ENCODE measurements around the gene CCNG2.
"Not testable (repeated sequence)": the region's sequence is repeated elsewhere in the genome, so short reads cannot be mapped to it uniquely, and the experiment has no call there.

Gene CCNG2, protein sequence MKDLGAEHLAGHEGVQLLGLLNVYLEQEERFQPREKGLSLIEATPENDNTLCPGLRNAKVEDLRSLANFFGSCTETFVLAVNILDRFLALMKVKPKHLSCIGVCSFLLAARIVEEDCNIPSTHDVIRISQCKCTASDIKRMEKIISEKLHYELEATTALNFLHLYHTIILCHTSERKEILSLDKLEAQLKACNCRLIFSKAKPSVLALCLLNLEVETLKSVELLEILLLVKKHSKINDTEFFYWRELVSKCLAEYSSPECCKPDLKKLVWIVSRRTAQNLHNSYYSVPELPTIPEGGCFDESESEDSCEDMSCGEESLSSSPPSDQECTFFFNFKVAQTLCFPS

DNA sequence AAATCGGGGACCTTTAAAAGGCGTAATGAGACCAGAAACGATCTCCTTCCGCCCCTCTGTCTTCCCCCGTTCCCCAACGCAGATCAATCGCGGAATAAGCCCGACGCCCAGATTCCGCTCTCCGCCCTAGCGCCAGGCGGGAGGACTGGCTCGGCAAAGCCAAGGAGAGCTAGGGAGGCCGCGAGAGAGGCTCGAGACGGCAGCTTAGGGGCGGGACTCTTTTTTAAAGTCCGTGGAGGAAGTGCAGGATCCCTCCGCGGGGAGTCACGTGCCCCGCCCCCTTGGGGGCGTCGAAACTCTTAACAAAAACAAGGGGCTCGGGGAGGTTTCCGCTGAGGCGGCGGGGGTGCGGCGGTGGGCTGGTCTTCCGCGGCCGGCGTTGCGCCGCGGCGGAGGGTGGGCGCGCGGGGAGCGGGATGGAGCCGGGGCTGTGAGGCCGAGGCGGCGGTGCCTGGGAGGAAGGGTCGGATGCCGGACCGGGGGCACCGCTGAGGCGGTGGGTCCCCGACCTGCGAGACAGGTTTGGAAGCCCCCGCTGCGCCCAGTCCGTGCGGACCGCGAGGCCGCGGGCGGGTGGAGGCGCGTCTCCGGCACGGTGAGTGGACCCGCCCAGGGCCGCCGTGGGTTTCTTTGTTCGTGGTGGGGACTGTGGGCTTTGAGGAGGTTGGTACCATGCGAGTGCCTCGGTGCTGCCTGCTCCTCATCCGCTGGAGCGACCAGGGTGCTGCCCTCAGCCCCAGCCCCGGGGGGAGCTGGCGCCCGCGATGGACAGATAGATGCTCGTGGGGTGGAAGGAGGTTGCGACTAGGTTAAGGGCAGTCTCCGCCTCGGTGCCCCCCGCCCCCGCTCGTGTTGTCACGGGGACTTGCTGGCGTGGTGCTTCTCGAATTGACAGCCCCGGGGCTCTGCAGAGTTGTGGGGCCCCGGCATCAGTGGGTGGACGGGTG is at the start of gene CCNG2:
Gene CCNG2, plus strand, starts transcription at position 296 of the 947 bp plus-strand sequence. CDS start 1,326 bp downstream, outside the sequence.
- DNase-seq (ENCODE audit: low read depth), result peak; percentile 95

DNA sequence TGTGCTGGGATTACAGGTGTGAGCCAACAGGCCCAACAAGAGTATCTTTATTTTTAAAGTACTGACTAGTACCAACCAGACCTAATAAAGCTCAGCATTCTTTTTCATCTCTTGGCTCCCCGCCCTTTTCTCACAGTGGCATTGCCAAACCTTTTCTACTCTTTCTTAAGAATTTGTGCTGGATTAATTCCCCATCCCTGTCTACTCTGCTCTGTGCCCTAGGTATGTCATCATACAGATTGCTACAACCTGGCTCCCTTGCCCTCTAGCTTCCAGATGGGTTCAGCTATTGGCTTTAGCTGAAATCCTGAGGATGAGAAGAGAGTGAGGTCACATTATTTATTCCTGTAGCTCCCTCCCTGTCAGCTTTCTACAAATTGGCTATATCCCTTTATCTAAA is 46.3 kb upstream of the CCNG2 start:
- no peak for DNase-seq (ENCODE audit: low read depth)

DNA sequence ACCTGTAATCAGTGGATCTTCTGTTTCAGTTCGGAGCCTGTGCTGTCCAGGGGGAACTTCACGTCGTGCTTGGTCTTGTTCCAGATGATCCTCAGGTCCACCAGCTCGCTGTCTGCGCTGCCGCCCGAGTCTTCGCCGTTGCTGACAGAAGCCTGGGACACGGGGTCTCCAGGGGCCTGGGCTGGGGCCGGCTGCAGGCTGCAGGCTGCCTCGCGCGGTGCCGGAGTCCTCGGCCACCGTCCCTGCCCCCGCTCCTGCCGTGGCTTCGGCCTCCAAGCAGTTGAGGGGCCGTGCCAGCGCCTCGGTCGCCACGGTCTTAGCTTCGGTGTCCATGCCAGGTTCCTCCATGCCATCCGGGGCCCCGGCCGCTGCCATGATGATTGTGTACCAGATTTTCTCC is 43.9 kb upstream of the CCNG2 start:
- DNase-seq (ENCODE audit: low read depth), result no peak

DNA sequence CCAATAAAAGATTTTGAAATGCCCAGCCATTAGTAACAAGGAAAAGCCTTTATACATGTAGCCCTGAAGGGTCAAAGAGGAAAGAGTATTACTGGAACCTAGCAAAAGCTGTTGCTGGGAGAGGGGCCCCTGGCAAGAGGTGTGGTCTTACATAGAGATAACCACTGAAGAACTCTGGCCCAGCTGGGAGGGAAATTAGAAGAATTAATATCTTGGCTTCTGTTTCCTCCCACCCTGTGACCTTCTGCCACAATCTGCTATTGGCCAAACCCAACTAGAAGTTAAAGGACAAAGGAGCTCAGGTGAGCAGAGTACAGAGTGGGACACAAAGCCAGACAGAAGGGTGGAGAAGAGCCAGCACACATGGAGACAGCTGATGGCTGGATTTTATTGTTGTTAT is 39.3 kb upstream of the CCNG2 start:
- DNase-seq (ENCODE audit: low read depth), result no peak

DNA sequence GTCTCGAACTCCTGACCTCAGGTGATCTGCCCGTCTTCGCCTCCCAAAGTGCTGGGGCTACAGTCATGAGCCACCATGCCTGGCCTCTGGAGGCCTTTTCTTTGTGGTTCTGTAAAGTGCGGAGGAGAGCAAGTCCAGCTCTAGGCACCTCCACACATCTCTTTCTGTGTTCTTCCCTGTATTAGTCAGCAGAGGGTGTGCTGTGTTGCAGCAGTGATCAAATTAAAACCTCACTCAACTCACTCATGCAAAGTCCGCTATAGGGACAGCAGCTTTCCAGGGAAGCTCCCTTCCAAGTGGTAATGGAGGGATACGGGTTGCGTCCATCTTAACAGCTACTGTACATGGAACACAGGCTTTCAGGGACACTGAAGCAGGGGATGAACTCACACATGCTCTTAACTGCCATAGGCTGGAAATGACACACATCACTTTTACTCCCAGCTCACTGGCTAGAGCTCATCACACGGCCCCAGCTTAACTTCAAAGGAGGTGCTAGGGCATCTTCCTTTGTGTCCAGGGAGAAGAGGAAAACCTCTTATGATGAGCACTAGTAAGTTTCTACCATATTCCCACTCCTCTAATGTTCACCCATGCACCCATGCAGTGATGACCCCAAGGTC is 36.0 kb upstream of the CCNG2 start:
- DNase-seq (ENCODE audit: low read depth), result no peak

DNA sequence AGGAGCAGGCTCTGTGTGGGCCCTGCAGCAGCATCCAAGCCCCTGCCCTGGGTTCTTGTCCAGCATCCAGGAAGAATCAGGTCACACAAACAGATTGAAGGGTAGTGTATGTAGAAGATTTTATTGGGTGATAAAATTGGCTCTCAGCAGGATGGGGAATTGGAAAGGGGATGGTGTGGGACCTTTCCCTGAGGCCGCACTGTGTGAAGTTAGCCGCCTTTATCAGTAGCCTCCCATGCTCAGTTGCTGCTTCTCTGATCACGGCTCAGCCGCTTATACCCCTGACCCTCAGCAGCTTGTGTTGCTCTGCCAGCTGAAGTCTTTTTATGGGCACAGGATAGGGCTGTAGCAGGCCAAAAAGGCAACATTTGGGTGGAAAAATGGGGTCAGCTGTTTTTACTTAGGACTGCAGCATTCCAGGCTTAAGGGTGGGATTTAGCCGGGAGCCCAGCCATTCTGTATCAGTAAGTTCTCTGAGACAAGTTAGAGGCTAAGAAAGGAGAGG is 35.2 kb upstream of the CCNG2 start:
- DNase-seq (ENCODE audit: low read depth), result no peak

DNA sequence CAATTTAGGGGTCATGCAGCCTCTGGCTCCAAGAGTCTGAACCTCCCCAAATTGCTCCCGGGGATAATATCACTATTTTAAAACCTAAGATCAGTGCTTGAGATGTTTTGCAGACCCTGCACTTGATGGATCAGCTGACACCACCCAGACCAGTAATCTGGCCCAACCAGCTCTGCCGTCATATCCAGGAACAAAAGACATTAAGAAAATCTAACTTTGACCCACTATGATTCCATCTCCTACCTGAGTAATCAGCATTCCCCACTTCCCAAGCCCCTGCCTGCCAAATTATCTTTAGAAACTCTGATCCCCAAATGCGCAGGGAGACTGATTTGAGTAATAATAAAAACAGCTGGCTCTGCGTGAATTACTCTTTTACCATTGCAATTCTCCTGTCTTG is 34.4 kb upstream of the CCNG2 start:
- DNase-seq (ENCODE audit: low read depth), result no peak

DNA sequence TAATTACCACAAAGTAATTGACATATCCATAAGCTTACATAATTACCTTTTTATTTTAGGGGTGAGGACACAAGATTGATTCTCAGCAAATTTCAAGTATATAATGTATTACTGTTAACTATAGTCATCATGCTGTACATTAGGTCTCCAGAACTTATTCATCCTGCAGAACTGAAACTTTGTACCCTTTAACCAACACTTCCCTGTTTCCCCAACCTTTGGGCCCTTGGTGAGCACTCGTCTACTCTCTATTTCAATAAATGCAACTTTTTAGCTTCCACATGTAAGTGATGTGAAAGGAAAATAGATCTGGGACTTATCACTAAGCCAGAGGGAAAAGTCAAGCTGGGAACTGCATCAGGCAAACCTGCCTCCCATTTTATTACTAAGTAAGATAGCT is 33.6 kb upstream of the CCNG2 start:
- no peak for DNase-seq (ENCODE audit: low read depth)

DNA sequence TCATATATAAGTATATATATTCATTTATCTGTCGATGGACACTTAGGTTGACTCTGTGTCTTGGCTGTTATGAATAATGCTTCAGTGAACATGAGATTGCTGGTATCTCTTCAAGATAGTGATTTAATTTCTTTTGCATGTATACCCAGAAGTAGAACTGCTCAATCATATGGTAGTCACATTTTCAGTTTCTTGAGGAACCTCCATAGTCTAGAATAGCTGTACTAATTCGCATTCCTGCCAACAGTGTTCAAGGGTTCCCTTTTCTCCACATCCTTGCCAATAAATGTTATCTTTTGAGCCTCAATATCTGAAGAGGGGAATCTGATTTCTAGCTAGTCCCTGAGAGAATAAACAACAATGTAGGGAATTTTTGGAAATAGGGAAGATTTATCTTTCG is 32.4 kb upstream of the CCNG2 start:
- DNase-seq (ENCODE audit: low read depth), result no peak

DNA sequence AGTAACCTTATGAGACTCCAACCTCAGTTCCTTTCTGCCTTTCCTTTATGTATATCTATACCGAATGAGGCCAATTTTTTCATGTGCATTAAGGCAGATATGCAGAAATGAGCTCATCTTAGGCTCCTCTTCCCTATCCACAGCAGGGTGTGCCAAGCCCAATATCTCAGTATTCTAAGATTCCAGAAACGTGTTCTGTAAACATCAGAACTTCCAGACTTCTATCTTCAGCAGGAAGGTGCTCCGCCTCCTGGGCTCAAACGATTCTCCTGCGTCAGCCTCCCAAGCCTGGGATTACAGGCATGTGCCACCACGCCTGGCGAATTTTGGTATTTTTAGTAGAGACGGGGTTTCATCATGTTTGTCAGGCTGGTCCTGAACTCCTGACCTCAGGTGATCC is 31.0 kb upstream of the CCNG2 start:
- DNase-seq (ENCODE audit: low read depth), result no peak

DNA sequence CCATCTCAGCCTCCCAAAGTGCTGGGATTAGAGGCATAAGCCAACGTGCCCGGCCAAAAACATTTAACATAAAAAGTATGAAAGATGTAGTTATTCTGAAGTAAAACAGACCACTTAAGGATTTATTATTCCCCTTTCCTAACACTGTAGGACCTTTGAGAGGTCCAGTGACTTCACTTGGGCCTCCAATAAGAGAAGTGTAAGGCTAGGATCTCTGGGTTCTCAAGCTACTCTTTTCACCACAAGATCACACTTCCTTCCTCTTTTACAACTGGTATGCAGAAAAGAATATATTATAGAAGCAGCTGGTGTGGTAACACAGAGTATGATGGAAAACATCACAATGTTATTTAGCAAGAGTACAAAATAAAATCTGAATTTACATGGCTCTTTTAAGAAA is 30.2 kb upstream of the CCNG2 start:
- DNase-seq (ENCODE audit: low read depth), result no peak

DNA sequence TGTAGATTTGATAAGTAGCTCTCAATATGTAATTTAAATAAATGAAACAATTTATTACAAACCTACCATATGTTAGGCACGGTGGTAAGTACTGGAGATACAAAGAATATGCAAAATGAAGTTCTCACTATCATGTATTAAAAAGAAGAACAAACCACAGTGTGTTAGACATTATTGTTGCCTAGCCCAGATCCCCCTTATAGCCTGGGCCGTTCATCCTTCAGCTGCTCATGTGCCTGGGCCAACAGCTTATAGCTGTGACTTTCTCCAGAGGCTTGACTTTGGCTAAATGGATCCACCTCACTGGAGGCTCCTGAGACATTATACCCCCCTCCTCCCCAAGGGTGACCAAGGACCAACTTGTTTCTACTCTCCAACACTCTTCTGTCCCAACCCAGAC is 29.8 kb upstream of the CCNG2 start:
- no peak for DNase-seq (ENCODE audit: low read depth)

DNA sequence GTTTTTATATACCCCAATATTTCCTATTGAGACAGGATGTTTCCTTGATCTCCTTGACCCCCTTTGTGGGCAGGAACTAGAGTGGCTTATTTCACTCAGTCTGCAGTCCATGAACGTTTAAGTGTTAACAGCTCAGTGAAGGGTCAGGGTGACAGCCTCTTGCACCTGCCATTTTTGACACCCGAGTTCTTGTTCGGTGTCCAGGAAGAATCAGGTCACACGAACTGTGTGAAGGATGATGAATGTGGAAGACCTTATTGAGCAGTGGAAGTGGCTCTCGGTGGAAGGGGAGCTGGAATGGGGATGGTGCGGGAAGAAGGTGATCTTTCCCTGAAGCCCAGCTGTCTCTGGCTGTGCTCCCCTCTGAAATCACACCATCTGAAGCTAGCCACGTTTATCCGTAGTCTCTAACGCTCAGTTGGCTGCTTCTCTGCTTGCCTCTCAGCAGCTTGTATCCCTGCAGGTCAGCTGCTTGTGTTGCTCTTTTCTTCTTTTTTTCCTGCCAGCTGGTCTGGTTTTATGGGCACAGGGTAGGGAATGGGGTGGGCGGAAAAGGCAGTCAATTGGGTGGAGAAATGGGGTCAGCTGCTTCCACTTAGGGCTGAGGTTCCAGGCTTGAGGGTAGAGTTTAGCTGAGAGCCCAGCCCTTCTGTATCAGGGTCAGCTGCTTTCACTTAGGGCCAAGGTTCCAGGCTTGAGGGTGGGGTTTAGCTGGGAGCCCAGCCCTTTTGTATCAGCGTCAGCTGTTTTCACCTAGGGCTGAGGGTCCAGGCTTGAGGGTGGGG is 29.0 kb upstream of the CCNG2 start:
- no peak for DNase-seq (ENCODE audit: low read depth)

DNA sequence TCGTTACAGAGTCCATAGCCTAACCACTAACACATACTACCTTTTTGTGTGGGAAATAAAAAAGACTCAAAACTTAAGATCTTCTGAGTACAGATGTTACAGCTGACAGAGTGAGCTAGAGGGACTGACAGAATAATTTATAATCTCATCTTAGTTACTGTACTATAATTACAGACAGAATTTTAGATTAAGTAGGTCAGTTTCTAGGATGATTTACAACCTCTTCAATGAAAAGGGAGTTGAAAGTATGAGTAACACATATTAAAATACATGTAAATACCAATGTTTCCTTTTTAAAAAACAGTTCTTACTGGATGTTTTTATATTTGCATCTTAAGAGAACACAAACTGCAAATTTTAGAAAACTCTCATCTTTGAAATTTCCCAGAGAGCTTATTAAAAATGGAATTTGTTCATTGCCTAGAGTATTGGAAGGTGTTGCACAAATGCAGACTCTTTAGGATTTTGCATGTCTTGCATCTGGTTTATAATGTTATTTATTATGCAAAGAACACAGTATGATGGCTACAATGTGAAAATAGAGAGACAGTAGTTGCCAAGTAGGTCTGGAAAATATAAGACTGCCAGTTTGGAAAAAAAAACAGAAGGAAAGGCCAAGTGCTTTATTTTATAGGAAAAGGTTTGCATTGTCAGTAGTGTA is 24.2 kb upstream of the CCNG2 start:
- no peak for DNase-seq (ENCODE audit: low read depth)

DNA sequence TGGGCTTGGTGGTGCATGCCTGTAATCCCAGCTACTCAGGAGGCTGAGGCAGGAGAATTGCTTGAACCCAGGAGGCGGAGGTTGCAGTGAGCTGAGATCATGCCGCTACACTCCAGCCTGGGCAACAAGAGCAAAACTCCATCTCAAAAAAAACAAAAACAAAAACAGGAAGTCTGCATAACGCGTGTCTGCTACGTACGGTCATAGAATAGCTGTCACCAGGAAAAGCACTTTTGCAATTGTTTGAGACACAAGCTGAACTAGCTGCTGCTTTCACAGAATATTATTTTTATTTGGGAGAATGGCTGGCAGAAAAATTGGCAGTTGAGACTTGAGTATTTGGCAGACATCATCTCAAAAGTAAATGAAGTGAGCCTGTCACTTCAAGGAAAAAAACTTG is 19.6 kb upstream of the CCNG2 start:
- not testable (repeated sequence) for DNase-seq (ENCODE audit: low read depth)

DNA sequence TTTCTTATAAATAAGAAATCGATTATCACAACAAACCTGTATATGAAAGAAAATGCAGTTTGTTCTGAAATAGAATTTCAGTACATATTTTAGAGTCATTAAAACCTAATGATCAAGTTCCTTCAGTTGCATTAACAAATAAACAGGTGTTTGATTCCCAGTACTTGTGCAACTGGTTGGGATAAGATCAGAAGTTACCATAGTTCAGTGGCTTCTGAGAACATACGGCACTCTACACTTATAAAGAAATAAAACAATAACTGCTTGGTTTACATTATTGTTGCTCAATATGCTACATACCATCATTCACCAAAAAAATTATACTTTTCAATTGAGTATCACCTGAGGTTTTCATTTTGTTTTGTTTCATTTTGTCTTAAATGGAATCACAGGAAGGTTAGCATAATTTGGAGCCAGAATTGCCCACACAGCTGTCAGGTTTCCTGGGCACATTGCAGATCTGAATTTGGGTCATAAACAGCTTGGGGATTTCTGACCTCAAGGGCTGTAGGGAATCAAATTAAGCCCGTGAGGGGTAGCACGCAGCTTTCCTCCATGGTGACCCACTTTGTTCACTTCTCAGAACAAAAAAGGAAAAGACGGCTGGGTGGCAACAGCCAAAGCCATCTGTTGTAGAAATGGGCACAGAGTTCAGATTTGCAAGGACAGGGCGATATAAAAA is 14.9 kb upstream of the CCNG2 start:
- no peak for DNase-seq (ENCODE audit: low read depth)

DNA sequence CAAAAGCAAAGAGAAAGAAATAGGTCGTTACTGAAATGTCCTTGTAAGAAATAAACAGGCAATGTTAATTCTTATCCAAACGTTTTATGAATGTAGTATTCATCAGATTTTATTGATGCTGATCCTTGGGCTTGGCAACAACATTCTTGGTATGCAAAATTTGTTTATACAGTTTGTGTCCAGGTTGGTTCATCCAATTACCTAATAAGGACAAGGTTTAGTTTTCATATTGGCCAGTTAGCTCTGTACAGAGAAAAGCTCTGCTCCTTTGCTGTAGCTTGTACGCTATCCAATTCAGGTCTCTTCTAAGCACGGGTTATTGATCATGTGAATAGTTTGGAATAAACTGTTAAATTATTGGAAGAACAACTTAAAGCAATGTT is 14.4 kb upstream of the CCNG2 start:
- no peak for DNase-seq (ENCODE audit: low read depth)

DNA sequence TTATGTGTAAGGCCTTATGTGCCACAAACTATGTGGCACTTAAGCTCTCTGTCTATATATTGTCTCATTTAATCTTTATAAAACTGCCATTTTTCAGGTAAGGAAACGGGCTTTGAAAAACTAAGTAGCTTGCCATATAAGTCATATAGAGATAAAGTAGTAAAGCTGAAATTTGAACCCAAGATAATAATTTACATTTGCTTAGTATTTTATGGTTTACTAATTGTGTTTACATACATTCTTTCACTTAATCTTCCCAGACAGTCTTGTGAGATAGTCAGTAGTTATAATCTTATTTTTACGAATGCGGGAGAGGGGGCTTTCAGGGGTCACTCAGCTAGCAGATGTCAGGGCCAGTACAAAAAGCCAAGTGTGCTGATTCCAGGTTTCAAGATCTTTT is 13.9 kb upstream of the CCNG2 start:
- DNase-seq (ENCODE audit: low read depth), result no peak

DNA sequence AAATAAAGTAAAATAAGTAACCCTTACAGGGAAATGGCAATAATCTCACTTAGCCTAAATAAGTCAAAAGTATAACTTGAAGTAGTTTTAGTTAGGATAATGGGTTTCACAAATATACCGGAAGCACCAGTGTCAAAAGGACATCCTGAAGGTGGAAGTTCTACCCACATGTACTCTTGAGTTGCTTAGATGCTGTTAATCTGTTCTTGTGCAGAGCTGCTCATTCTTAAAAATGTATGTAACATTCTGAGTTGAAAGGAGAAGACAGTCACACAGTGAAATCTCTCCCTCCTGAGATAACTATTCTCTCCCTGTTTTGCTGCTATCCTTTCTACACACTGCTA is 11.2 kb upstream of the CCNG2 start:
- DNase-seq (ENCODE audit: low read depth), result no peak

DNA sequence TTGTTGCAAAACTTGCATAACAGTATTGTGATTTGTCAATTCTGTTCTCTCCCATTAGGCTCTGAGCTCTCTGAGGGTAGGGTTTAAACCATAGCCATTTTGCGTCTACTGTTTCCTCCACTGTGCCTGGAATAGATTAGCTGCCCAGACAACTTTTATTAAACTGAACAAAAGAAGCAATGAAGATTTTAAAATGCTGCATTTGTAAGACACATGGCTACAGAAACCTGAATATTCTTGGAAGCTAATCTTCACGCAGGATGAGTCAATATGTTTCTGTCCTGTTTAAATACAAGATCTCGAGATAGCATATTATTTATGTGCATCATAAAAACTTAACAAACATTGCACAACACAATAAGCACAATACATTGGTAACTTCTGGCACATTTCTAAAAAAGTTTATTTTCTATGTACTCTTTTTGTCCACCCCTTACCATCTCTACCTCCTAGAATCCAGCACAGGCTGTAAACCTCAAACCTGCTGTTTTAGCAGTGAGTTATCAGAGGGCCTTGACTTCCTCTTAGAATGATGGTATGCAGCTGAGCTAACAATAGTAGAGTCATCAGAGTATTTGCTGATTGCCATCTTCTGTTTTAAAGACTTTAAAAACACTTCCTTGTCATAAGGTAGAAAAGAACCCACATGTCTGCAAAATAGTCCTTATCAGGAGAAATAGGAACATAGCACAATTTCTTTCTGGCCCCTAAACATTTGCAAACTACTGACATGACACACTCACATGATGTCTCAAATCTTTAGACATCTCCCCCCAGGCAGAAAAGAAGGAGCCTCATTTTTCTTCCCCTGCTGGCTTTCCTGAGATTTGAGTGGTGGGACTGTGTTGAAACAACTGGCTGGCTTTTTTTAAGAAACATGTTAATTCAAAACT is 10.6 kb upstream of the CCNG2 start:
- DNase-seq (ENCODE audit: low read depth), result peak; percentile 43
